Neural crest cell (in vitro differentiated cells): ENCODE data around the gene SPATS2L. TPM values are rescaled to one million over a fixed set of nuclear protein-coding genes. Genes with fewer than 3 reads are reported as not detected.

ENCODE experiments used
- DNase-seq: peaks from one replicate; pipeline ENCODE4 v3.0.0; 2021; ENCODE audit warnings: low read depth, mixed read lengths, low spot score
- H3K27ac Mint-ChIP-seq: one replicate; pipeline ENCODE4 v1.8.0; 2021; ENCODE audit warnings: mild to moderate bottlenecking, mixed read lengths; ENCODE audit not compliant: unreplicated experiment
- H3K27me3 Mint-ChIP-seq: 2 replicates; pipeline ENCODE4 v1.8.0; 2021; ENCODE audit warnings: low read depth, mild to moderate bottlenecking, mixed read lengths
- H3K36me3 Mint-ChIP-seq: 2 replicates; pipeline ENCODE4 v1.8.0; 2021; ENCODE audit warnings: low read depth, mild to moderate bottlenecking, mixed read lengths
- H3K4me1 Mint-ChIP-seq: 2 replicates; pipeline ENCODE4 v1.8.0; 2021; ENCODE audit warnings: mixed read lengths
- H3K4me3 Mint-ChIP-seq: one replicate; pipeline ENCODE4 v1.8.0; 2021; ENCODE audit warnings: mild to moderate bottlenecking, mixed read lengths
- H3K9me3 Mint-ChIP-seq: 2 replicates; pipeline ENCODE4 v1.8.0; 2021; ENCODE audit warnings: mixed read lengths
- total RNA-seq: library from RNA; stranded (reverse); gene quantifications from 2 replicates; pipeline ENCODE4 v1.2.1, GENCODE V29; 2021
- TF ChIP-seq, protein P1 (sequence below): fragments of 200-600 bp; sonication (generic); conservative IDR thresholded peaks from 2 replicates; pipeline ENCODE4 v1.5.0; 2021; ENCODE audit warnings: antibody characterized with exemption, mild to moderate bottlenecking

SPATS2L gene
- total RNA-seq, 1 donor from 2014 or later = 24.9 TPM

DNA sequence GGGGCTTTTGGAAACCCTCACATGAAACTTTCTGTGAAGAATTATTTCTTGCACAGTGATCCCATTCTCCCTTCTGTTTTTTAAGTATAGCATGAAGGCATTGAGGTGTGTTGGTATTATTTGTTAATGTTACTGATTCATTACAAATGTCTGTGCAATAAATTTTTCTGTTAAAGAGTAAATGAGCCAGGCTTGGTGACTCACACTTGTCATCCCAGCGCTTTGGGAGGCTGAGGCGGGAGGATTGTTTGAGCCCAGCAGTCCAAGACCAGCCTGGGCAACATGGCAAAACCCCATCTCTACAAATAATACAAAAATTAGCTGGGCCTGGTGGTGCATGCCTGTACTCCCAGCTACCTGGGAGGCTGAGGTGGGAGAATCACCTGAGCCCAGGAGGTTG is 115.6 kb downstream of the SPATS2L start:
- Mint-ChIP-seq H3K27me3 (no peaks in the 10 kb centered on the region), H3K9me3 (no peaks in the 10 kb centered on the region), H3K27ac (no peak overlapping the region), H3K4me3 (no peak overlapping the region), H3K36me3 (peaks cover 10% of the 10 kb centered on the region), H3K4me1 (peaks cover 46% of the 10 kb centered on the region)
- no peak for DNase-seq
- TF ChIP-seq, protein P1, sequence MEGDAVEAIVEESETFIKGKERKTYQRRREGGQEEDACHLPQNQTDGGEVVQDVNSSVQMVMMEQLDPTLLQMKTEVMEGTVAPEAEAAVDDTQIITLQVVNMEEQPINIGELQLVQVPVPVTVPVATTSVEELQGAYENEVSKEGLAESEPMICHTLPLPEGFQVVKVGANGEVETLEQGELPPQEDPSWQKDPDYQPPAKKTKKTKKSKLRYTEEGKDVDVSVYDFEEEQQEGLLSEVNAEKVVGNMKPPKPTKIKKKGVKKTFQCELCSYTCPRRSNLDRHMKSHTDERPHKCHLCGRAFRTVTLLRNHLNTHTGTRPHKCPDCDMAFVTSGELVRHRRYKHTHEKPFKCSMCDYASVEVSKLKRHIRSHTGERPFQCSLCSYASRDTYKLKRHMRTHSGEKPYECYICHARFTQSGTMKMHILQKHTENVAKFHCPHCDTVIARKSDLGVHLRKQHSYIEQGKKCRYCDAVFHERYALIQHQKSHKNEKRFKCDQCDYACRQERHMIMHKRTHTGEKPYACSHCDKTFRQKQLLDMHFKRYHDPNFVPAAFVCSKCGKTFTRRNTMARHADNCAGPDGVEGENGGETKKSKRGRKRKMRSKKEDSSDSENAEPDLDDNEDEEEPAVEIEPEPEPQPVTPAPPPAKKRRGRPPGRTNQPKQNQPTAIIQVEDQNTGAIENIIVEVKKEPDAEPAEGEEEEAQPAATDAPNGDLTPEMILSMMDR = no peak

DNA sequence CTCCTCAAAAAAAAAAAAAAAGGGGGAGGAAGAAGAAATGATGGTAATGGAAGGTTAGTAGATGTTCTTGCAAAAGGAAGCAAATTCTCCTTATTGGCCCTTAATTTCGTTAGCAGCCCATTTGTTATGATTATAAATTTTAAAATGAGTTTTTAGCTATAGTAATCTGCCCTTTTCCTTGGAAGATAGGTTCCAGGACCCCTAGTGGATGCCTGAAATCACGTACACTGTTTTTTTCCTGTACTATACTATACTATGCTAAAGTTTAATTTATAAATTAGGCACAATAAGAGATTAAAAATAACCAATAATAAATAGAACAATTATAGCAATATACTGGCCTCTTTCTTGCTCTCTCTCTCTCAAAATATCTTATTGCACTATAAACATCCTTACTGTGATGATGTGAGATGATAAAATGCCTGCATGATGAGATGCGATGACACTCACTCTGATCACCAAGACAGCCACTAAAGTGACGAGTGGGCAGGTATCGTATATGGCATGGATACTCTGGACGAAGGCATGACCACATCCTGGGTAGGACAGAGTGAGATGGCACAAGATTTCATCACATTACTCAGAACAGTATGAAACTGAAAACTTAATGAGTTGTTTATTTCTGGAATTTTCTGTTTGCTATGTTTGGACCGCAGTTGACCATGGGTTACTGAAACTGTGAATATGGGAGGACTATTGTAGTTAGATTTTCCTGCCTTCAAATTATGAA is 116.2 kb downstream of the SPATS2L start:
- H3K4me3 Mint-ChIP-seq = no peak overlapping the region
- no peaks in the 10 kb centered on the region for H3K9me3 Mint-ChIP-seq
- TF ChIP-seq, protein P1 = peak; percentile 39
- no peaks in the 10 kb centered on the region for H3K27me3 Mint-ChIP-seq
- DNase-seq = no peak
- H3K27ac Mint-ChIP-seq = no peak overlapping the region
- H3K36me3 Mint-ChIP-seq = peaks cover 10% of the 10 kb centered on the region
- peaks cover 39% of the 10 kb centered on the region for H3K4me1 Mint-ChIP-seq

- Mint-ChIP-seq H3K27me3 (no peaks in the 10 kb centered on the region), H3K27ac (no peak overlapping the region), H3K4me3 (peak overlapping the region; percentile 50), H3K9me3 (no peaks in the 10 kb centered on the region), H3K36me3 (peaks cover 10% of the 10 kb centered on the region), H3K4me1 (peaks cover 33% of the 10 kb centered on the region)
- DNase-seq = no peak
- TF ChIP-seq, protein P1 = no peak
These were observed 117.0 kb downstream of the SPATS2L start for GRCh38 chr2:200423541-200423940.

DNA sequence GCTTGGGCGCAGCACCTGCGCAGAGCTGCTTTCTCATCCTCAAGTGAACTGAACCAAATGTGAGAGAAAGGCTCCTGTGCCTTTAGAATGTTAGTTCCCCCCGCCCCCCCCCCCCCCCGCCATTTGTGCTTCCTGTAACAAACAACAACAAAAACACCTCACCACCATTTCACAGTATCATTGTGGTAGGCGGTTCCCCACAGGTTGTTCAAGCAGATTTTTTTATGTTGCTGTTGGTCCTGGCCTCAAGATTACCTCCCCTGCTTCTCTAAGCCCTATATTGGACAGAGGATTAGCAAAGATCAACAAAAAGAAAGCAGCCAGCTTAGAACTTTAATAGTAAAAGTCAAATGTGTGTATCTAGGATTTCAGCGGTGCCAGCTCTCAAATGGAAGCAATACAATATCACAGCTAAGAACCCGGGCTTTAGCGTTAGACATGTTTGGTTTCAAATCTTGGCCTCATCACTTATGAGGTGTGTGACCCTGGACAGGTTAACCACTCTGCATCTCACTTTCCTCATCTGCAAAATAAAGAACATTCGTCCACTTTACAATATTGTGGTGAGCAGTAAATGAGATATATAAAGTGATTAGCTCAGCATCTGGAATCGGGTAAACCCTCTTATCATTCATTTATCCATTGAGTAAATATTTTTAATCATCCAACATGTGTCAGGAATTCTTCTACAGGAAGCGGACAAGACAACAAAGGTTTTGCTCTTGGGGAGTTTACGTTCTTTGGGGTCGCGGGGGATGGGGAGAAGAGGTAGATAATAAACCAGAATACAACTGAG is 118.7 kb downstream of the SPATS2L start:
- Mint-ChIP-seq H3K27ac (no peak overlapping the region), H3K36me3 (peaks cover 5% of the 10 kb centered on the region), H3K4me3 (no peak overlapping the region), H3K9me3 (no peaks in the 10 kb centered on the region), H3K27me3 (no peaks in the 10 kb centered on the region), H3K4me1 (peaks cover 18% of the 10 kb centered on the region)
- TF ChIP-seq, protein P1 = no peak
- no peak for DNase-seq

GRCh38 chr2:200426754-200427153 is 120.3 kb downstream of the SPATS2L start:
- no peak for DNase-seq
- Mint-ChIP-seq H3K4me1 (peaks cover 18% of the 10 kb centered on the region), H3K4me3 (no peak overlapping the region), H3K27me3 (no peaks in the 10 kb centered on the region), H3K9me3 (no peaks in the 10 kb centered on the region), H3K27ac (no peak overlapping the region), H3K36me3 (peaks cover 3% of the 10 kb centered on the region)
- TF ChIP-seq, protein P1 = no peak
